ENCODE data around the gene SLC4A11.

SLC4A11 gene

GRCh38 chr20:3239026-3239866, at the start of gene SLC4A11:
TSS of gene SLC4A11 (minus strand) at chr20:3239190. CDS start at chr20:3239137, 53 bp downstream.
- in situ Hi-C loops (cut with MboI; ENCODE audit: low sequenced_read_pairs) = no loop called here

GRCh38 chr20:3283222-3283820, 44.3 kb upstream of the SLC4A11 start:
- in situ Hi-C loops (cut with MboI; ENCODE audit: low sequenced_read_pairs) = no loop called here

- in situ Hi-C loops (cut with MboI; ENCODE audit: low sequenced_read_pairs) = no loop called here
These were observed 43.6 kb upstream of the SLC4A11 start for GRCh38 chr20:3282271-3283221.

- in situ Hi-C loops (cut with MboI; ENCODE audit: low sequenced_read_pairs) = no loop called here
These were observed 42.4 kb upstream of the SLC4A11 start for GRCh38 chr20:3281437-3281836.

GRCh38 chr20:3279761-3280160, 40.8 kb upstream of the SLC4A11 start:
- in situ Hi-C loops (cut with MboI; ENCODE audit: low sequenced_read_pairs) = no loop called here

- in situ Hi-C loops (cut with MboI; ENCODE audit: low sequenced_read_pairs) = no loop called here
These were observed 38.9 kb upstream of the SLC4A11 start for GRCh38 chr20:3277686-3278465.

- in situ Hi-C loops (cut with MboI; ENCODE audit: low sequenced_read_pairs) = no loop called here
These were observed 37.7 kb upstream of the SLC4A11 start for GRCh38 chr20:3276680-3277015.

GRCh38 chr20:3275966-3276679, 37.1 kb upstream of the SLC4A11 start:
- in situ Hi-C loops (cut with MboI; ENCODE audit: low sequenced_read_pairs) = no loop called here

- in situ Hi-C loops (cut with MboI; ENCODE audit: low sequenced_read_pairs) = no loop called here
These were observed 36.3 kb upstream of the SLC4A11 start for GRCh38 chr20:3275064-3275935.

- in situ Hi-C loops (cut with MboI; ENCODE audit: low sequenced_read_pairs) = no loop called here
These were observed 34.4 kb upstream of the SLC4A11 start for GRCh38 chr20:3273371-3273770.

GRCh38 chr20:3270051-3270450, 31.1 kb upstream of the SLC4A11 start:
- in situ Hi-C loops (cut with MboI; ENCODE audit: low sequenced_read_pairs) = no loop called here

GRCh38 chr20:3262566-3262965, 23.6 kb upstream of the SLC4A11 start:
- in situ Hi-C loops (cut with MboI; ENCODE audit: low sequenced_read_pairs) = no loop called here

GRCh38 chr20:3258429-3258828, 19.4 kb upstream of the SLC4A11 start:
- in situ Hi-C loops (cut with MboI; ENCODE audit: low sequenced_read_pairs) = no loop called here

- in situ Hi-C loops (cut with MboI; ENCODE audit: low sequenced_read_pairs) = no loop called here
These were observed 16.7 kb upstream of the SLC4A11 start for GRCh38 chr20:3255728-3256127.

- in situ Hi-C loops (cut with MboI; ENCODE audit: low sequenced_read_pairs) = no loop called here
These were observed 12.8 kb upstream of the SLC4A11 start for GRCh38 chr20:3251806-3252205.

GRCh38 chr20:3250091-3250504, 11.1 kb upstream of the SLC4A11 start:
- in situ Hi-C loops (cut with MboI; ENCODE audit: low sequenced_read_pairs) = no loop called here

GRCh38 chr20:3248993-3249347, 10.0 kb upstream of the SLC4A11 start:
- in situ Hi-C loops (cut with MboI; ENCODE audit: low sequenced_read_pairs) = no loop called here

- in situ Hi-C loops (cut with MboI; ENCODE audit: low sequenced_read_pairs) = no loop called here
These were observed 9.4 kb upstream of the SLC4A11 start for GRCh38 chr20:3248167-3248992.
